Neural cell (in vitro differentiated cells): ENCODE measurements around the gene RAB3GAP2.

ENCODE experiments used
- CTCF ChIP-seq: fragments of 450-650 bp; IDR thresholded peaks from 2 replicates; pipeline ENCODE4 v1.5.1; 2014; ENCODE audit warnings: antibody characterized with exemption, mild to moderate bottlenecking, moderate library complexity; ENCODE audit not compliant: poor library complexity, severe bottlenecking
- EP300 ChIP-seq: fragments of 450-650 bp; conservative IDR thresholded peaks from 2 replicates; pipeline ENCODE4 v1.6.1; 2014; ENCODE audit warnings: antibody characterized with exemption, mild to moderate bottlenecking, moderate library complexity; ENCODE audit not compliant: poor library complexity, severe bottlenecking
- EZH2 ChIP-seq: fragments of 200-600, 300-800 bp; shearing (Covaris generic), sonication (generic); IDR thresholded peaks from 2 replicates; pipeline ENCODE4 v1.6.1; 2014; ENCODE audit warnings: antibody characterized with exemption, low read length, borderline replicate concordance, mild to moderate bottlenecking; ENCODE audit not compliant: insufficient read depth, poor library complexity, severe bottlenecking
- POLR2AphosphoS5 ChIP-seq: IDR thresholded peaks from 2 replicates; pipeline ENCODE4 v1.6.1; 2012
- TAF1 ChIP-seq: IDR thresholded peaks from 2 replicates; pipeline ENCODE4 v1.6.1; 2012; ENCODE audit warnings: low read depth

- TF ChIP-seq CTCF (no peak), POLR2AphosphoS5 (no peak), EP300 (no peak), EZH2 (no peak), TAF1 (no peak)
These were observed 68.4 kb downstream of the RAB3GAP2 start for GRCh38 chr1:220203816-220204215.
